Gastrocnemius medialis (tissue), 4 donors: Measurements from ENCODE around the gene TAX1BP1. TPM values are rescaled to one million over a fixed set of nuclear protein-coding genes. Genes with fewer than 3 reads are reported as not detected.

ENCODE experiments used
- ATAC-seq, 2 donors: fragments of 150-250 bp; one replicate each; pipeline ENCODE4 v1.9.1; 2016
- DNase-seq, 2 donors: peaks; one replicate each; pipeline ENCODE4 v3.0.0-alpha.2; 2019
- H3K27ac ChIP-seq, 4 donors: fragments of 200-600 bp; sonication (generic); 1 replicate in 1 of 4; 2 replicates in 3 of 4; pipeline ENCODE4 v1.5.1; 2016 to 2018; ENCODE audit warnings: mild to moderate bottlenecking in 2 of 4, moderate library complexity in 1 of 4
- H3K27me3 ChIP-seq, 3 donors: fragments of 200-600 bp; sonication (generic) in 2 of 3; 1 replicate in 1 of 3; 2 replicates in 2 of 3; pipeline versions ENCODE4 v1.5.1 to v1.6.0; 2016 to 2019; ENCODE audit warnings: mild to moderate bottlenecking in 1 of 3, moderate library complexity in 1 of 3
- H3K36me3 ChIP-seq, 2 donors: fragments of 200-600 bp; sonication (generic) in 1 of 2; one replicate each; pipeline ENCODE4 v1.5.1; 2017 to 2018
- H3K4me1 ChIP-seq, 2 donors: fragments of 200-600 bp; sonication (generic) in 1 of 2; one replicate each; pipeline ENCODE4 v1.5.1; 2016 to 2017; ENCODE audit warnings: mild to moderate bottlenecking in 2 of 2
- H3K4me3 ChIP-seq, 4 donors: fragments of 200-600 bp; sonication (generic) in 3 of 4; 1 replicate in 1 of 4; 2 replicates in 3 of 4; pipeline ENCODE4 v1.5.1; 2016 to 2019; ENCODE audit warnings: mild to moderate bottlenecking in 2 of 4
- H3K9me3 ChIP-seq, 3 donors: fragments of 200-600 bp; sonication (generic) in 2 of 3; 1 replicate in 1 of 3; 2 replicates in 2 of 3; pipeline ENCODE4 v1.5.1; 2016 to 2019
- POLR2A ChIP-seq, 2 donors: fragments of 450-650 bp; IDR thresholded peaks; one replicate each; pipeline ENCODE4 v1.6.1; 2017; ENCODE audit warnings: antibody characterized with exemption in 2 of 2, mild to moderate bottlenecking in 2 of 2, moderate library complexity in 2 of 2
- in situ Hi-C, 4 donors: fragments of 200-750 bp; cut with MboI; loops; one replicate each; pipeline versions ENCODE4 v1.15.0 to v1.8.0; 2017; ENCODE audit warnings: low sequenced_read_pairs in 4 of 4
- intact Hi-C: fragments of 100-400 bp; cut with DNase I; formaldehyde crosslinking; loops from one replicate; pipeline ENCODE4 v1.15.1; 2023; ENCODE audit warnings: low total_unique reads
- total RNA-seq, 4 donors: library from RNA; depleted of rRNA; stranded (reverse); fragments of >200 nt; gene quantifications; one replicate each; pipeline versions ENCODE4 v1.1.0 to v1.2.3, GENCODE V29; 2016
- TF ChIP-seq, protein P1 (sequence below), 5 experiments: fragments of 450-650 bp in 3 of 5; fragments of 200-600 bp in 2 of 5; sonication (generic) in 2 of 5; IDR thresholded peaks in 4 of 5; conservative IDR thresholded peaks in 1 of 5; 1 replicate in 4 of 5; 2 replicates in 1 of 5; pipeline ENCODE4 v1.5.1; 2016 to 2019; ENCODE audit warnings: antibody characterized with exemption in 5 of 5, mild to moderate bottlenecking in 3 of 5, moderate library complexity in 3 of 5

TAX1BP1 gene
- total RNA-seq, 4 donors from 2014 or later = 110 to 136 (median 113) TPM

GRCh38 chr7:27750316-27750715 lies 10.4 kb downstream of the TAX1BP1 start:
- intact Hi-C loops (no loop called here), in situ Hi-C loops (no loop called here)
- TF ChIP-seq POLR2A (IDR thresholded peaks at IDR 0.05) = no peak
- TF ChIP-seq, protein P1, sequence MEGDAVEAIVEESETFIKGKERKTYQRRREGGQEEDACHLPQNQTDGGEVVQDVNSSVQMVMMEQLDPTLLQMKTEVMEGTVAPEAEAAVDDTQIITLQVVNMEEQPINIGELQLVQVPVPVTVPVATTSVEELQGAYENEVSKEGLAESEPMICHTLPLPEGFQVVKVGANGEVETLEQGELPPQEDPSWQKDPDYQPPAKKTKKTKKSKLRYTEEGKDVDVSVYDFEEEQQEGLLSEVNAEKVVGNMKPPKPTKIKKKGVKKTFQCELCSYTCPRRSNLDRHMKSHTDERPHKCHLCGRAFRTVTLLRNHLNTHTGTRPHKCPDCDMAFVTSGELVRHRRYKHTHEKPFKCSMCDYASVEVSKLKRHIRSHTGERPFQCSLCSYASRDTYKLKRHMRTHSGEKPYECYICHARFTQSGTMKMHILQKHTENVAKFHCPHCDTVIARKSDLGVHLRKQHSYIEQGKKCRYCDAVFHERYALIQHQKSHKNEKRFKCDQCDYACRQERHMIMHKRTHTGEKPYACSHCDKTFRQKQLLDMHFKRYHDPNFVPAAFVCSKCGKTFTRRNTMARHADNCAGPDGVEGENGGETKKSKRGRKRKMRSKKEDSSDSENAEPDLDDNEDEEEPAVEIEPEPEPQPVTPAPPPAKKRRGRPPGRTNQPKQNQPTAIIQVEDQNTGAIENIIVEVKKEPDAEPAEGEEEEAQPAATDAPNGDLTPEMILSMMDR (IDR thresholded peaks at IDR 0.05 in 4 of 5, conservative IDR thresholded peaks at IDR 0.05 in 1 of 5) = no peak
- ATAC-seq = no peak
- Histone ChIP-seq H3K9me3 (no peaks in the 10 kb centered on the region), H3K36me3 (peaks cover 0 to 39% of the 10 kb centered on the region in 2 donors), H3K4me1 (peaks cover 24 to 45% of the 10 kb centered on the region in 2 donors), H3K27ac (no peak overlapping the region), H3K27me3 (no peaks in the 10 kb centered on the region), H3K4me3 (no peak overlapping the region)
- DNase-seq = no peak

GRCh38 chr7:27751888-27752660 lies 12.1 kb downstream of the TAX1BP1 start:
- H3K36me3 ChIP-seq = peaks cover 0 to 39% of the 10 kb centered on the region in 2 donors
- DNase-seq (no peak), ATAC-seq (no peak)
- H3K27ac ChIP-seq = no peak overlapping the region
- TF ChIP-seq POLR2A (IDR thresholded peaks at IDR 0.05) = no peak
- TF ChIP-seq, protein P1 (IDR thresholded peaks at IDR 0.05 in 4 of 5, conservative IDR thresholded peaks at IDR 0.05 in 1 of 5) = no peak
- H3K9me3 ChIP-seq = no peaks in the 10 kb centered on the region
- intact Hi-C loops (no loop called here), in situ Hi-C loops (no loop called here)
- H3K27me3 ChIP-seq = no peaks in the 10 kb centered on the region
- H3K4me3 ChIP-seq = no peak overlapping the region
- H3K4me1 ChIP-seq = peaks cover 7 to 27% of the 10 kb centered on the region in 2 donors

- Histone ChIP-seq H3K4me1 (peaks cover 0 to 13% of the 10 kb centered on the region in 2 donors), H3K27me3 (no peaks in the 10 kb centered on the region), H3K36me3 (peaks cover 0 to 48% of the 10 kb centered on the region in 2 donors), H3K9me3 (no peaks in the 10 kb centered on the region), H3K4me3 (no peak overlapping the region), H3K27ac (no peak overlapping the region)
- DNase-seq (no peak), ATAC-seq (no peak)
- no peak for TF ChIP-seq POLR2A (IDR thresholded peaks at IDR 0.05)
- TF ChIP-seq, protein P1 (IDR thresholded peaks at IDR 0.05 in 4 of 5, conservative IDR thresholded peaks at IDR 0.05 in 1 of 5) = no peak
- in situ Hi-C loops (no loop called here), intact Hi-C loops (no loop called here)
These were observed 13.9 kb downstream of the TAX1BP1 start for GRCh38 chr7:27753863-27754262.

DNA sequence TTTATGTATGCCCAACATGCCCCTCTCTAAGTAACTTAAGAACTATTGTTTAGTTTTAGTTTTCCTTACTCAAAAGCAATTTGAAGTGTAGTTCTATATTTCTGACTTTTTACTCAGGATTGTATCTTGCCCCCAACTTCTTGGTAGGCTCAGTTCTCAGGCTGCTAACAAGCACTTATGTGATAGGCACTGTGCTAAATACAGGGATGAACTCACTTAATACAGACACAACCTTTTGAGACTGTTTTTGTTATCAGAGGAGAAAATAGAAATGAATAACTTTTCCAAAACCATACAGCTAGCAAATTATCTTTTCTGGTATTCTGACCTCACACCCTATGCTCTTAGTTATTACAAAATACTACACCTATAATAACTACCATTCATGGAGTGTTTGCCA lies 16.3 kb downstream of the TAX1BP1 start:
- H3K4me1 ChIP-seq = peaks cover 0 to 11% of the 10 kb centered on the region in 2 donors
- no peaks in the 10 kb centered on the region for H3K9me3 ChIP-seq
- DNase-seq (no peak), ATAC-seq (no peak)
- no peak overlapping the region for H3K27ac ChIP-seq
- intact Hi-C loops = no loop called here
- peaks cover 0 to 24% of the 10 kb centered on the region in 2 donors for H3K36me3 ChIP-seq
- H3K27me3 ChIP-seq = no peaks in the 10 kb centered on the region
- H3K4me3 ChIP-seq = no peak overlapping the region
- in situ Hi-C loops = no loop called here
- TF ChIP-seq, protein P1 (IDR thresholded peaks at IDR 0.05 in 4 of 5, conservative IDR thresholded peaks at IDR 0.05 in 1 of 5) = no peak
- no peak for TF ChIP-seq POLR2A (IDR thresholded peaks at IDR 0.05)
